Keratinocyte (primary cell): Measurements from ENCODE around the gene DSCAML1. TPM values are rescaled to one million over a fixed set of nuclear protein-coding genes. Genes with fewer than 3 reads are reported as not detected.

Experiments
- DNase-seq: peaks from one replicate; pipeline ENCODE4 v3.0.0-alpha.2; 2011; ENCODE audit warnings: low read depth, missing footprints, low spot score
- FAIRE-seq: peaks from 2 replicates; lab custom pipeline; 2011; peaks lifted over from hg19 to GRCh38; lab: Jason Lieb, UNC
- H2AFZ ChIP-seq: 2 replicates; pipeline ENCODE4 v1.6.0; 2012; ENCODE audit warnings: low read length, control low read depth, inconsistent platforms; ENCODE audit not compliant: control insufficient read depth
- H3K27ac ChIP-seq: 2 replicates; pipeline ENCODE4 v1.5.1; 2011; ENCODE audit warnings: low read length; ENCODE audit not compliant: control insufficient read depth, insufficient read depth
- H3K27me3 ChIP-seq: 3 replicates; pipeline ENCODE4 v1.6.0; 2011; ENCODE audit warnings: low read length; ENCODE audit not compliant: control insufficient read depth, insufficient read depth; ENCODE audit errors: extremely low read depth
- H3K36me3 ChIP-seq, 2 experiments: 2 replicates in 1 of 2; 3 replicates in 1 of 2; pipeline ENCODE4 v1.5.1; 2011; ENCODE audit warnings: low read length in 2 of 2, mild to moderate bottlenecking in 1 of 2; ENCODE audit not compliant: control insufficient read depth in 2 of 2, insufficient read depth in 2 of 2; ENCODE audit errors: extremely low read depth in 1 of 2
- H3K4me1 ChIP-seq: 3 replicates; pipeline ENCODE4 v1.5.1; 2011; ENCODE audit warnings: low read length; ENCODE audit not compliant: control insufficient read depth, insufficient read depth; ENCODE audit errors: extremely low read depth
- H3K4me2 ChIP-seq: 3 replicates; pipeline ENCODE4 v1.6.0; 2011; ENCODE audit warnings: low read depth, low read length; ENCODE audit not compliant: control insufficient read depth, insufficient read depth; ENCODE audit errors: extremely low read depth
- H3K4me3 ChIP-seq, 3 experiments: fragments of 200-600 bp in 1 of 3; sonication (generic) in 1 of 3; 2 replicates in 2 of 3; 3 replicates in 1 of 3; pipeline ENCODE4 v1.5.1; 2011 to 2016; ENCODE audit warnings: low read length in 3 of 3, mild to moderate bottlenecking in 3 of 3, control low read depth in 2 of 3, inconsistent platforms in 1 of 3, low read depth in 1 of 3, mixed read lengths in 1 of 3, mixed run types in 1 of 3, moderate library complexity in 1 of 3; ENCODE audit not compliant: control insufficient read depth in 2 of 3, insufficient read depth in 2 of 3; ENCODE audit errors: extremely low read depth in 1 of 3
- H3K79me2 ChIP-seq: 2 replicates; pipeline ENCODE4 v1.6.0; 2012; ENCODE audit warnings: low read length; ENCODE audit not compliant: control insufficient read depth, insufficient read depth
- H3K9ac ChIP-seq: 3 replicates; pipeline ENCODE4 v1.6.0; 2011; ENCODE audit warnings: low read length; ENCODE audit not compliant: control insufficient read depth, insufficient read depth; ENCODE audit errors: extremely low read depth
- H3K9me1 ChIP-seq: 3 replicates; pipeline ENCODE4 v1.6.0; 2011; ENCODE audit warnings: low read length; ENCODE audit not compliant: control insufficient read depth, insufficient read depth; ENCODE audit errors: extremely low read depth
- H3K9me3 ChIP-seq: 2 replicates; pipeline ENCODE4 v1.5.1; 2012; ENCODE audit warnings: low read depth, low read length; ENCODE audit not compliant: control insufficient read depth
- H4K20me1 ChIP-seq: 3 replicates; pipeline ENCODE4 v1.6.0; 2011; ENCODE audit warnings: low read length; ENCODE audit not compliant: control insufficient read depth, insufficient read depth; ENCODE audit errors: extremely low read depth
- EZH2 ChIP-seq: IDR thresholded peaks from one replicate; pipeline ENCODE4 v1.6.1; 2012; ENCODE audit warnings: inconsistent platforms, mild to moderate bottlenecking, low read length, moderate library complexity
- dilution Hi-C: fragments of 300-500 bp; cut with MboI; formaldehyde crosslinking; loops from one replicate; pipeline ENCODE4 v1.7.0; 2020; ENCODE audit warnings: low sequenced_read_pairs; ENCODE audit not compliant: extremely low pct_ligation_motif_present
- polyA plus RNA-seq, 5 experiments: library from polyadenylated mRNA; depleted of rRNA in 3 of 5; stranded (reverse) in 3 of 5; stranded (forward) in 1 of 5; unstranded in 1 of 5; fragments of >200 nt; gene quantifications; 1 replicate in 1 of 5; 2 replicates in 3 of 5; 3 replicates in 1 of 5; pipeline versions ENCODE4 v1.2.1 to v1.2.3, GENCODE V29; 2011 to 2012; ENCODE audit warnings: missing spikeins in 2 of 5, low read depth in 1 of 5, low replicate concordance in 1 of 5
- TF ChIP-seq, protein P1 (sequence below), 3 experiments: IDR thresholded peaks in 1 of 3; conservative IDR thresholded peaks in 1 of 3; optimal IDR thresholded peaks in 1 of 3; 2 replicates in 2 of 3; 3 replicates in 1 of 3; pipeline versions ENCODE3 to v1.5.1; 2011; ENCODE audit warnings: low read length in 3 of 3, mild to moderate bottlenecking in 3 of 3, moderate library complexity in 2 of 3, control low read depth in 1 of 3, inconsistent platforms in 1 of 3; ENCODE audit not compliant: insufficient read depth in 2 of 3; ENCODE audit errors: extremely low read depth in 1 of 3

DSCAML1 gene
- polyA plus RNA-seq, 1 donor (not counting 4 experiments of a cell fraction or from before 2014, with no cell fraction given): not detected

GRCh38 chr11:117792992-117793391, 4.0 kb downstream of the DSCAML1 start:
- H3K4me3 ChIP-seq: no peak overlapping the region
- no peaks in the 10 kb centered on the region for H3K9me1 ChIP-seq
- peaks cover 59% of the 10 kb centered on the region for H3K27me3 ChIP-seq
- no peak for DNase-seq
- no peak overlapping the region for H3K9ac ChIP-seq
- TF ChIP-seq, protein P1, sequence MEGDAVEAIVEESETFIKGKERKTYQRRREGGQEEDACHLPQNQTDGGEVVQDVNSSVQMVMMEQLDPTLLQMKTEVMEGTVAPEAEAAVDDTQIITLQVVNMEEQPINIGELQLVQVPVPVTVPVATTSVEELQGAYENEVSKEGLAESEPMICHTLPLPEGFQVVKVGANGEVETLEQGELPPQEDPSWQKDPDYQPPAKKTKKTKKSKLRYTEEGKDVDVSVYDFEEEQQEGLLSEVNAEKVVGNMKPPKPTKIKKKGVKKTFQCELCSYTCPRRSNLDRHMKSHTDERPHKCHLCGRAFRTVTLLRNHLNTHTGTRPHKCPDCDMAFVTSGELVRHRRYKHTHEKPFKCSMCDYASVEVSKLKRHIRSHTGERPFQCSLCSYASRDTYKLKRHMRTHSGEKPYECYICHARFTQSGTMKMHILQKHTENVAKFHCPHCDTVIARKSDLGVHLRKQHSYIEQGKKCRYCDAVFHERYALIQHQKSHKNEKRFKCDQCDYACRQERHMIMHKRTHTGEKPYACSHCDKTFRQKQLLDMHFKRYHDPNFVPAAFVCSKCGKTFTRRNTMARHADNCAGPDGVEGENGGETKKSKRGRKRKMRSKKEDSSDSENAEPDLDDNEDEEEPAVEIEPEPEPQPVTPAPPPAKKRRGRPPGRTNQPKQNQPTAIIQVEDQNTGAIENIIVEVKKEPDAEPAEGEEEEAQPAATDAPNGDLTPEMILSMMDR (optimal IDR thresholded peaks at IDR 0.05 in 1 of 3, IDR thresholded peaks at IDR 0.05 in 1 of 3, conservative IDR thresholded peaks at IDR 0.05 in 1 of 3; ENCODE audit: extremely low read depth in 1 of 3, insufficient read depth in 2 of 3, low read length in 3 of 3): no peak
- no peaks in the 10 kb centered on the region for H4K20me1 ChIP-seq
- FAIRE-seq: no peak
- no peaks in the 10 kb centered on the region for H3K36me3 ChIP-seq
- no peaks in the 10 kb centered on the region for H3K9me3 ChIP-seq
- no peak overlapping the region for H3K27ac ChIP-seq
- dilution Hi-C loops: no loop called here
- H3K4me1 ChIP-seq: peaks cover 6% of the 10 kb centered on the region
- no peaks in the 10 kb centered on the region for H3K79me2 ChIP-seq
- no peak overlapping the region for H3K4me2 ChIP-seq
- H2AFZ ChIP-seq: no peak overlapping the region

GRCh38 chr11:117792241-117792640, 4.8 kb downstream of the DSCAML1 start:
- no peak for FAIRE-seq

More at GRCh38 chr11:117792241-117792640, 4.8 kb downstream of the DSCAML1 start:
- Histone ChIP-seq H4K20me1 (no peaks in the 10 kb centered on the region), H3K36me3 (no peaks in the 10 kb centered on the region), H3K4me1 (peaks cover 6% of the 10 kb centered on the region), H3K4me3 (no peak overlapping the region), H3K9me3 (no peaks in the 10 kb centered on the region), H3K27ac (no peak overlapping the region), H2AFZ (no peak overlapping the region), H3K9ac (no peak overlapping the region), H3K9me1 (no peaks in the 10 kb centered on the region), H3K27me3 (peaks cover 52% of the 10 kb centered on the region), H3K4me2 (no peak overlapping the region), H3K79me2 (no peaks in the 10 kb centered on the region)
- dilution Hi-C loops: no loop called here
- DNase-seq: no peak
- TF ChIP-seq, protein P1 (optimal IDR thresholded peaks at IDR 0.05 in 1 of 3, IDR thresholded peaks at IDR 0.05 in 1 of 3, conservative IDR thresholded peaks at IDR 0.05 in 1 of 3; ENCODE audit: extremely low read depth in 1 of 3, insufficient read depth in 2 of 3, low read length in 3 of 3): no peak
- TF ChIP-seq EZH2: no peak
